ENCODE results near the gene LCN10.

Gene LCN10

GRCh38 chr9:136741883-136742571 is 713 bp downstream of the LCN10 start:
- Mint-ChIP-seq H3K27me3 (peaks cover 13% of the 10 kb centered on the region), H3K36me3 (ENCODE audit: low read depth) (no peaks in the 10 kb centered on the region), H3K4me3 (peak overlapping the region; percentile 59), H3K27ac (no peak overlapping the region), H3K4me1 (ENCODE audit: low read depth) (peaks cover 12% of the 10 kb centered on the region), H3K9me3 (no peaks in the 10 kb centered on the region)
- DNase-seq = peak; percentile 60

- H3K27me3 Mint-ChIP-seq = peaks cover 11% of the 10 kb centered on the region
- H3K36me3 Mint-ChIP-seq (ENCODE audit: low read depth) = no peaks in the 10 kb centered on the region
- peaks cover 12% of the 10 kb centered on the region for H3K4me1 Mint-ChIP-seq (ENCODE audit: low read depth)
- H3K27ac Mint-ChIP-seq = no peak overlapping the region
- no peaks in the 10 kb centered on the region for H3K9me3 Mint-ChIP-seq
- DNase-seq = peak; percentile 59
- peak overlapping the region; percentile 59 for H3K4me3 Mint-ChIP-seq
Observed at GRCh38 chr9:136740971-136741882, 1.5 kb downstream of the LCN10 start.

GRCh38 chr9:136740491-136740890 is 2.2 kb downstream of the LCN10 start:
- H3K9me3 Mint-ChIP-seq = no peaks in the 10 kb centered on the region
- H3K27ac Mint-ChIP-seq = no peak overlapping the region
- DNase-seq = no peak
- peaks cover 12% of the 10 kb centered on the region for H3K4me1 Mint-ChIP-seq (ENCODE audit: low read depth)
- no peaks in the 10 kb centered on the region for H3K36me3 Mint-ChIP-seq (ENCODE audit: low read depth)
- H3K4me3 Mint-ChIP-seq = peak overlapping the region; percentile 8
- peaks cover 11% of the 10 kb centered on the region for H3K27me3 Mint-ChIP-seq

- Mint-ChIP-seq H3K4me3 (no peak overlapping the region), H3K27ac (no peak overlapping the region), H3K9me3 (no peaks in the 10 kb centered on the region), H3K36me3 (ENCODE audit: low read depth) (no peaks in the 10 kb centered on the region), H3K4me1 (ENCODE audit: low read depth) (peaks cover 12% of the 10 kb centered on the region), H3K27me3 (peaks cover 11% of the 10 kb centered on the region)
- DNase-seq = no peak
Observed at GRCh38 chr9:136740069-136740468, 2.7 kb downstream of the LCN10 start.

GRCh38 chr9:136739509-136739908 is 3.2 kb downstream of the LCN10 start:
- H3K9me3 Mint-ChIP-seq = no peaks in the 10 kb centered on the region
- H3K27me3 Mint-ChIP-seq = peaks cover 11% of the 10 kb centered on the region
- DNase-seq = no peak
- H3K4me1 Mint-ChIP-seq (ENCODE audit: low read depth) = peaks cover 12% of the 10 kb centered on the region
- H3K36me3 Mint-ChIP-seq (ENCODE audit: low read depth) = no peaks in the 10 kb centered on the region
- H3K4me3 Mint-ChIP-seq = no peak overlapping the region
- H3K27ac Mint-ChIP-seq = no peak overlapping the region

- Mint-ChIP-seq H3K36me3 (ENCODE audit: low read depth) (no peaks in the 10 kb centered on the region), H3K27ac (no peak overlapping the region), H3K4me1 (ENCODE audit: low read depth) (peaks cover 12% of the 10 kb centered on the region), H3K4me3 (no peak overlapping the region), H3K9me3 (no peaks in the 10 kb centered on the region), H3K27me3 (peaks cover 11% of the 10 kb centered on the region)
- DNase-seq = no peak
Observed at GRCh38 chr9:136738960-136739359, 3.8 kb downstream of the LCN10 start.

- no peak for DNase-seq
- Mint-ChIP-seq H3K9me3 (no peaks in the 10 kb centered on the region), H3K4me3 (no peak overlapping the region), H3K27ac (no peak overlapping the region), H3K36me3 (ENCODE audit: low read depth) (no peaks in the 10 kb centered on the region), H3K4me1 (ENCODE audit: low read depth) (peaks cover 14% of the 10 kb centered on the region), H3K27me3 (no peaks in the 10 kb centered on the region)
Observed at GRCh38 chr9:136735812-136736480, 6.8 kb downstream of the LCN10 start.

- Mint-ChIP-seq H3K27me3 (no peaks in the 10 kb centered on the region), H3K4me1 (ENCODE audit: low read depth) (peaks cover 12% of the 10 kb centered on the region), H3K4me3 (no peak overlapping the region), H3K9me3 (no peaks in the 10 kb centered on the region), H3K27ac (no peak overlapping the region), H3K36me3 (ENCODE audit: low read depth) (no peaks in the 10 kb centered on the region)
- no peak for DNase-seq
Observed at GRCh38 chr9:136734837-136735496, 7.8 kb downstream of the LCN10 start.

- Mint-ChIP-seq H3K4me1 (ENCODE audit: low read depth) (peaks cover 19% of the 10 kb centered on the region), H3K9me3 (no peaks in the 10 kb centered on the region), H3K4me3 (no peak overlapping the region), H3K27ac (no peak overlapping the region), H3K27me3 (no peaks in the 10 kb centered on the region), H3K36me3 (ENCODE audit: low read depth) (no peaks in the 10 kb centered on the region)
- DNase-seq = no peak
Observed at GRCh38 chr9:136733611-136734010, 9.1 kb downstream of the LCN10 start.

- Mint-ChIP-seq H3K4me1 (ENCODE audit: low read depth) (peaks cover 19% of the 10 kb centered on the region), H3K9me3 (no peaks in the 10 kb centered on the region), H3K27me3 (no peaks in the 10 kb centered on the region), H3K36me3 (ENCODE audit: low read depth) (peaks cover 1% of the 10 kb centered on the region), H3K4me3 (no peak overlapping the region), H3K27ac (no peak overlapping the region)
- no peak for DNase-seq
Observed at GRCh38 chr9:136732444-136733178, 10.1 kb downstream of the LCN10 start.

- no peak for DNase-seq
- Mint-ChIP-seq H3K27ac (no peak overlapping the region), H3K36me3 (ENCODE audit: low read depth) (peaks cover 28% of the 10 kb centered on the region), H3K4me3 (peak overlapping the region; percentile 71), H3K4me1 (ENCODE audit: low read depth) (peaks cover 37% of the 10 kb centered on the region), H3K9me3 (no peaks in the 10 kb centered on the region), H3K27me3 (no peaks in the 10 kb centered on the region)
Observed at GRCh38 chr9:136729926-136730325, 12.8 kb downstream of the LCN10 start.

GRCh38 chr9:136729144-136729543 is 13.6 kb downstream of the LCN10 start:
- no peak for DNase-seq
- peak overlapping the region; percentile 71 for H3K4me3 Mint-ChIP-seq
- peaks cover 42% of the 10 kb centered on the region for H3K4me1 Mint-ChIP-seq (ENCODE audit: low read depth)
- H3K9me3 Mint-ChIP-seq = no peaks in the 10 kb centered on the region
- no peak overlapping the region for H3K27ac Mint-ChIP-seq
- H3K36me3 Mint-ChIP-seq (ENCODE audit: low read depth) = peaks cover 36% of the 10 kb centered on the region
- H3K27me3 Mint-ChIP-seq = no peaks in the 10 kb centered on the region

GRCh38 chr9:136728548-136729123 is 14.1 kb downstream of the LCN10 start:
- Mint-ChIP-seq H3K36me3 (ENCODE audit: low read depth) (peaks cover 41% of the 10 kb centered on the region), H3K27ac (no peak overlapping the region), H3K27me3 (no peaks in the 10 kb centered on the region), H3K4me3 (peak overlapping the region; percentile 71), H3K4me1 (ENCODE audit: low read depth) (peaks cover 47% of the 10 kb centered on the region), H3K9me3 (no peaks in the 10 kb centered on the region)
- DNase-seq = peak; percentile 66

Measured in activated T-cell treated with anti-CD3 and anti-CD28 coated beads, Interleukin-2, amount 50 U/mL, for 24 hours (primary cell).